Keratinocyte (primary cell): ENCODE measurements around the gene PRAMEF33. TPM values are rescaled to one million over a fixed set of nuclear protein-coding genes. Genes with fewer than 3 reads are reported as not detected.
"Not testable (repeated sequence)": the region's sequence is repeated elsewhere in the genome, so short reads cannot be mapped to it uniquely, and the experiment has no call there.

Experiments
- DNase-seq: peaks from one replicate; pipeline ENCODE4 v3.0.0-alpha.2; 2011; ENCODE audit warnings: low read depth, missing footprints, low spot score
- FAIRE-seq: peaks from 2 replicates; lab custom pipeline; 2011; peaks lifted over from hg19 to GRCh38; lab: Jason Lieb, UNC
- H2AFZ ChIP-seq: 2 replicates; pipeline ENCODE4 v1.6.0; 2012; ENCODE audit warnings: low read length, control low read depth, inconsistent platforms; ENCODE audit not compliant: control insufficient read depth
- H3K27ac ChIP-seq: 2 replicates; pipeline ENCODE4 v1.5.1; 2011; ENCODE audit warnings: low read length; ENCODE audit not compliant: control insufficient read depth, insufficient read depth
- H3K27me3 ChIP-seq: 3 replicates; pipeline ENCODE4 v1.6.0; 2011; ENCODE audit warnings: low read length; ENCODE audit not compliant: control insufficient read depth, insufficient read depth; ENCODE audit errors: extremely low read depth
- H3K36me3 ChIP-seq, 2 experiments: 2 replicates in 1 of 2; 3 replicates in 1 of 2; pipeline ENCODE4 v1.5.1; 2011; ENCODE audit warnings: low read length in 2 of 2, mild to moderate bottlenecking in 1 of 2; ENCODE audit not compliant: control insufficient read depth in 2 of 2, insufficient read depth in 2 of 2; ENCODE audit errors: extremely low read depth in 1 of 2
- H3K4me1 ChIP-seq: 3 replicates; pipeline ENCODE4 v1.5.1; 2011; ENCODE audit warnings: low read length; ENCODE audit not compliant: control insufficient read depth, insufficient read depth; ENCODE audit errors: extremely low read depth
- H3K4me2 ChIP-seq: 3 replicates; pipeline ENCODE4 v1.6.0; 2011; ENCODE audit warnings: low read depth, low read length; ENCODE audit not compliant: control insufficient read depth, insufficient read depth; ENCODE audit errors: extremely low read depth
- H3K4me3 ChIP-seq, 3 experiments: fragments of 200-600 bp in 1 of 3; sonication (generic) in 1 of 3; 2 replicates in 2 of 3; 3 replicates in 1 of 3; pipeline ENCODE4 v1.5.1; 2011 to 2016; ENCODE audit warnings: low read length in 3 of 3, mild to moderate bottlenecking in 3 of 3, control low read depth in 2 of 3, inconsistent platforms in 1 of 3, low read depth in 1 of 3, mixed read lengths in 1 of 3, mixed run types in 1 of 3, moderate library complexity in 1 of 3; ENCODE audit not compliant: control insufficient read depth in 2 of 3, insufficient read depth in 2 of 3; ENCODE audit errors: extremely low read depth in 1 of 3
- H3K79me2 ChIP-seq: 2 replicates; pipeline ENCODE4 v1.6.0; 2012; ENCODE audit warnings: low read length; ENCODE audit not compliant: control insufficient read depth, insufficient read depth
- H3K9ac ChIP-seq: 3 replicates; pipeline ENCODE4 v1.6.0; 2011; ENCODE audit warnings: low read length; ENCODE audit not compliant: control insufficient read depth, insufficient read depth; ENCODE audit errors: extremely low read depth
- H3K9me1 ChIP-seq: 3 replicates; pipeline ENCODE4 v1.6.0; 2011; ENCODE audit warnings: low read length; ENCODE audit not compliant: control insufficient read depth, insufficient read depth; ENCODE audit errors: extremely low read depth
- H3K9me3 ChIP-seq: 2 replicates; pipeline ENCODE4 v1.5.1; 2012; ENCODE audit warnings: low read depth, low read length; ENCODE audit not compliant: control insufficient read depth
- H4K20me1 ChIP-seq: 3 replicates; pipeline ENCODE4 v1.6.0; 2011; ENCODE audit warnings: low read length; ENCODE audit not compliant: control insufficient read depth, insufficient read depth; ENCODE audit errors: extremely low read depth
- dilution Hi-C: fragments of 300-500 bp; cut with MboI; formaldehyde crosslinking; loops from one replicate; pipeline ENCODE4 v1.7.0; 2020; ENCODE audit warnings: low sequenced_read_pairs; ENCODE audit not compliant: extremely low pct_ligation_motif_present
- polyA minus RNA-seq, 3 experiments: library from RNA; depleted of rRNA, polyadenylated mRNA; stranded (reverse); fragments of >200 nt; gene quantifications; 1 replicate in 1 of 3; 2 replicates in 1 of 3; 3 replicates in 1 of 3; pipeline ENCODE4 v1.2.3, GENCODE V29; 2011
- polyA plus RNA-seq, 5 experiments: library from polyadenylated mRNA; depleted of rRNA in 3 of 5; stranded (reverse) in 3 of 5; stranded (forward) in 1 of 5; unstranded in 1 of 5; fragments of >200 nt; gene quantifications; 1 replicate in 1 of 5; 2 replicates in 3 of 5; 3 replicates in 1 of 5; pipeline versions ENCODE4 v1.2.1 to v1.2.3, GENCODE V29; 2011 to 2012; ENCODE audit warnings: missing spikeins in 2 of 5, low read depth in 1 of 5, low replicate concordance in 1 of 5

Gene PRAMEF33, protein sequence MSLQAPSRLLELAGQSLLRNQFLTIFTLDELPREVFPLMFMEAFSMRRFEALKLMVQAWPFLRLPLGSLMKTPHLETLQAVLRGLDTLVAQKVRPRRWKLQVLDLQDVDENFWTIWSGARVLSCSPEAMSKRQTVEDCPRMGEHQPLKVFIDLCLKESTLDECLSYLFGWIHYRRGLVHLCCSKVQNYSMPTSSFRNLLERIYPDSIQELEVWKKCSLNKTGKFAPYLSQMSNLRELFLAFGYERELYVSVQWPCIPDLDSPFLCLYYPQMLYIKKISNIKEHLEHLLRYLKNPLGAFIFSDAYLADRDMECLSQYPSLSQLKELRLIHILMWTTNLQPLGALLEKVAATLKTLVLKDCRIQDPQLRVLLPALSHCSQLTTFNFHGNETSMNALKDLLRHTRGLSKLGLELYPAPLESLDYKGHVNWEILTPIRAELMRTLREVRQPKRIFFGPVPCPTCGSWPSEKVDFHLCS
- polyA plus RNA-seq (not detected in 3 replicates), polyA minus RNA-seq (not detected in 3 replicates)
- not detected for polyA plus RNA-seq (2011; ENCODE audit: low read depth)
- not detected in 2 replicates for polyA plus RNA-seq (2011; cell fraction: cytosol; rRNA removed)
- polyA plus RNA-seq (2011; cell fraction: nucleus; rRNA removed): not detected in 2 replicates
- polyA plus RNA-seq (2012; ENCODE audit: low replicate concordance): not detected in 2 replicates
- not detected for polyA minus RNA-seq (2011; cell fraction: cytosol; rRNA and poly(A)+ RNA removed)
- polyA minus RNA-seq (2011; cell fraction: nucleus; rRNA and poly(A)+ RNA removed): not detected in 2 replicates

DNA sequence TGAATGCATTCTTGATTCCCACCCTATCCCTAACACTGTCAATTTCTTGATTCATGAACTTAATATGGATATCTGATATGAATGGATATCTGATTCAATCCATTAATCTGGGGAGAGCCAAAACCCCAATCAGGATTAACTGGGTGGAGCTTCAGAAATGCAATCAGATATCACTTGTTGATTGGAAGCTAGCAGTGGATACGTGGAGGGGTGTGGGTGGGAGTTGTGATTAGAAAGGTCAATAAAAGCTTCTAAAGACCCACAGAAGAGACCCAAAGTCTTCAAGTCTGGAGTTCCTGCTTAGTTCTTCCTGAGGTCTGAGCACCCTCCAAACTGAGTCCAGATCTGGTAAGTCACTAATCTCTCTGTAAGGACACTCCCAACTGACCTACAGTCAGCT lies at the start of gene PRAMEF33:
Gene PRAMEF33, plus strand, starts transcription at position 301 of the 400 bp plus-strand sequence. CDS start 2,416 bp downstream, outside the sequence.
- H3K9me3 ChIP-seq, dilution Hi-C loops, H3K4me2 ChIP-seq, H3K27ac ChIP-seq, DNase-seq, FAIRE-seq, H4K20me1 ChIP-seq, H3K36me3 ChIP-seq, H3K4me1 ChIP-seq, H3K4me3 ChIP-seq, H3K9ac ChIP-seq, H2AFZ ChIP-seq, H3K27me3 ChIP-seq, H3K9me1 ChIP-seq, H3K79me2 ChIP-seq: not testable (repeated sequence)

GRCh38 chr1:13253898-13254297 lies 49.4 kb upstream of the PRAMEF33 start, which contains the start of gene PRAMEF5:
TSS of gene PRAMEF5 (plus strand) at chr1:13254198. CDS start at chr1:13259269, 5,071 bp downstream.
- H3K9me1 ChIP-seq, H2AFZ ChIP-seq, H3K9ac ChIP-seq, H3K79me2 ChIP-seq, H4K20me1 ChIP-seq, dilution Hi-C loops, FAIRE-seq, H3K4me3 ChIP-seq, H3K9me3 ChIP-seq, H3K27me3 ChIP-seq, H3K4me1 ChIP-seq, H3K4me2 ChIP-seq, H3K36me3 ChIP-seq, H3K27ac ChIP-seq, DNase-seq: not testable (repeated sequence)

- H3K9ac ChIP-seq, H3K4me3 ChIP-seq, H3K27ac ChIP-seq, DNase-seq, H3K36me3 ChIP-seq, H2AFZ ChIP-seq, H3K79me2 ChIP-seq, H3K27me3 ChIP-seq, H4K20me1 ChIP-seq, H3K9me3 ChIP-seq, dilution Hi-C loops, H3K9me1 ChIP-seq, H3K4me1 ChIP-seq, H3K4me2 ChIP-seq, FAIRE-seq: not testable (repeated sequence)
Measured at GRCh38 chr1:13265124-13265523, 38.2 kb upstream of the PRAMEF33 start.

DNA sequence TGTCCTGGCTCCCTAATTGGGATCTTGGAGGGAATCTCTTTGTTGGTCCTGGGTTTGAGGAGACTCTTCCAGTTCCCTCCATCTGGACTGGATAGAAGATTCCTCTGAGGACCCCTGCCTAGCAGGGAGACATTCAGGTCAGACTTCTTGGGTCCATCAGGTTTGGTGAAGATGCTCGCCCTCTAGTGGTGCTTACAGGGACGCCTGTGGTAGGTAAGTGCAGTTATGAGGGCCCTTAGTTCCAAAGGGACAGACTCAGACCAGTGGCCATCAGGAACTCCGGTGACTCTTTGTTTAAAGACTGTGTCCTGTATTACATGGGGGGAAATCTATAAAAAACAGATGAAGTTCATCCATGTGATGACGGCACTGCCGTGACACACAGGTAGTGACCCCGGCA lies 26.3 kb upstream of the PRAMEF33 start:
- DNase-seq, dilution Hi-C loops, FAIRE-seq: not testable (repeated sequence)

More for the DNA sequence above, 26.3 kb upstream of the PRAMEF33 start:
- H3K9me1 ChIP-seq, H3K79me2 ChIP-seq, H3K9me3 ChIP-seq, H3K27ac ChIP-seq, H3K9ac ChIP-seq, H3K36me3 ChIP-seq, H3K4me1 ChIP-seq, H4K20me1 ChIP-seq, H3K27me3 ChIP-seq, H3K4me2 ChIP-seq, H2AFZ ChIP-seq, H3K4me3 ChIP-seq: not testable (repeated sequence)
